Cardiac fibroblast (primary cell): ENCODE measurements around the gene MAP3K14.
"Not testable (repeated sequence)": the region's sequence is repeated elsewhere in the genome, so short reads cannot be mapped to it uniquely, and the experiment has no call there.

Experiments used
- DNase-seq, 2 donors: peaks; one replicate each; pipeline versions ENCODE4 v3.0.0 to v3.0.0-alpha.2; 2010; ENCODE audit warnings: low read depth in 2 of 2
- H3K4me3 ChIP-seq, 2 donors: replicated peaks in 1 of 2; 1 replicate in 1 of 2; 2 replicates in 1 of 2; pipeline ENCODE4 v1.5.1; 2011; ENCODE audit warnings: low read depth in 2 of 2, low read length in 2 of 2, mild to moderate bottlenecking in 2 of 2, moderate library complexity in 1 of 2
- TF ChIP-seq, protein P1 (sequence below): IDR thresholded peaks from one replicate; pipeline ENCODE4 v1.5.1; 2011; ENCODE audit warnings: low read depth, mild to moderate bottlenecking, low read length, inconsistent platforms

MAP3K14 gene

DNA sequence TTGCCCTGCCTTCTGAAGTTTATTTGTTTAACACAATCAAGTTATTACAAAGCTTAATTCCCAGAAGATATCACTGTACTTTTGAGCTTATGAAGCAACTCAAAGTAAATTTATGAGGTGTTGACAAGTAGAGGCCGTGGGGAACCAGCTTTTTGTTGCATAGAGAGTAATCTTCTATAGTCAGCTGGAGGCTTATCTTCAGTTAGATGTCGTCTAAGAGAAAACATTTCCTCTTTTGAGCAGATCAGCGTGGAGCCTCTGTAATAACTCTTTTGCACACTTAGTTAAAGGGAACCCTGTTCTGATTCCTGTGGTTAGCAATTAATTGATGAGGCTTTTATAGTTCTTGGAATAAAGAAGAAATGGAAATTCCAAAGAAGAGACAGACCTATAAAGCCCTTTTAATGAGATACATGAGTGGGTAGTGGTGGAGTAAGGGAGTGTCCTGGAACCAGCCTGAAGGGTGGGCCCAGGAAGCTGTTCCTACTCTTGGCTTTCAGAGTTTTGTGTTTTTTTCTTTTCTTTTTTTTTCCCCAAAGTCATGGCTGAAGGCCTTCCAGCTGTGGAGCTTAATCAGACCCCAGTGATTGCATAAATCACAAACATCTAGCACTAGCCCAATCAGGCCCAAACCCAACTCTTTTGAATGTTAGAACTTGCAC lies 28.9 kb upstream of the MAP3K14 start:
- TF ChIP-seq, protein P1, sequence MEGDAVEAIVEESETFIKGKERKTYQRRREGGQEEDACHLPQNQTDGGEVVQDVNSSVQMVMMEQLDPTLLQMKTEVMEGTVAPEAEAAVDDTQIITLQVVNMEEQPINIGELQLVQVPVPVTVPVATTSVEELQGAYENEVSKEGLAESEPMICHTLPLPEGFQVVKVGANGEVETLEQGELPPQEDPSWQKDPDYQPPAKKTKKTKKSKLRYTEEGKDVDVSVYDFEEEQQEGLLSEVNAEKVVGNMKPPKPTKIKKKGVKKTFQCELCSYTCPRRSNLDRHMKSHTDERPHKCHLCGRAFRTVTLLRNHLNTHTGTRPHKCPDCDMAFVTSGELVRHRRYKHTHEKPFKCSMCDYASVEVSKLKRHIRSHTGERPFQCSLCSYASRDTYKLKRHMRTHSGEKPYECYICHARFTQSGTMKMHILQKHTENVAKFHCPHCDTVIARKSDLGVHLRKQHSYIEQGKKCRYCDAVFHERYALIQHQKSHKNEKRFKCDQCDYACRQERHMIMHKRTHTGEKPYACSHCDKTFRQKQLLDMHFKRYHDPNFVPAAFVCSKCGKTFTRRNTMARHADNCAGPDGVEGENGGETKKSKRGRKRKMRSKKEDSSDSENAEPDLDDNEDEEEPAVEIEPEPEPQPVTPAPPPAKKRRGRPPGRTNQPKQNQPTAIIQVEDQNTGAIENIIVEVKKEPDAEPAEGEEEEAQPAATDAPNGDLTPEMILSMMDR: no peak
- DNase-seq: peak; percentile 46 to 96
- no peak overlapping the region for H3K4me3 ChIP-seq

DNA sequence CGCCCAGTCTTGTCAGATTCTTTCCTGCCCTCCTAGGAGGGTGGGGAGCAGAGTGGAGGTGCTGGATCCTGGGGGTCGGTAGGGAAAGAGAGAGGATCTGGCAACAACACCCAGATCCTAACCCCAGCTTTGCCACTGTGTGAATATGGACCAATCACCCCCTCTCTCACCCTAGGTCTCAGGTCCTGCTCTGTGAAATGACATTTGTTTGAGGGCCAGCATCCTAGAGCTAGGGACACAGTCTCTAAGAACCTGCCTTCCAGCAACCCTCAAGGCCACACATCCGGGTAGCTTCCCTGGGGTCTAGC lies 28.4 kb upstream of the MAP3K14 start:
- TF ChIP-seq, protein P1: no peak
- no peak overlapping the region for H3K4me3 ChIP-seq
- DNase-seq: no peak

DNA sequence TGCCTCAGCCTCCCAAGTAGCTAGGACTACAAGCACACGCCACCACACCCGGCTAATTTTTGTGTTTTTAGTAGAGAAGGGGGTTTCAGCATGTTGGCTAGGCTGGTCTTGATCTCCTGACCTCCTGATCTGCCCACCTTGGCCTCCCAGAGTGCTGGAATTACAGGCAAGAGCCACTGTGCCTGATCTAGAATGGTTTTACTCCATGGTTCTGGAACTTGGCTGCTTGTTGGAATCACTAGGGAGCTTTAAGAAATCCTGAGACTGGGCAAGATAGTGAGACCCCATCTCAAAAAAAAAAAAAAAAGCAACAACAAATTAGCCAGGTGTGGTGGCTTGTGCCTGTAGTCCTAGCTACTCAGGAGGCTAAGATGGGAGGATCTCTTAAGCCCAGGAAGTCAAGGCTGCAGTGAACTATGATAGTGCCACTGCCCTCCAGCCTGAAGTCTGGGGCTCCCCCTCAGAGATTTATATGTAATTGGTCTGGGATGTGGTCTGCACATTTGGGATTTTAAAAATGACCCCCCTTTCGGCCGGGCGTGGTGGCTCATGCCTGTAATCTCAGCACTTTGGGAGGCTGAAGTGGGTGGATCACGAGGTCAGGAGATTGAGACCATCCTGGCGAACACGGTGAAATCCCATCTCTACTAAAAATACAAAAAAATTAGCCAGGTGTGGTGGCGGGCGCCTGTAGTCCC lies 27.3 kb upstream of the MAP3K14 start:
- H3K4me3 ChIP-seq, DNase-seq: not testable (repeated sequence)

DNA sequence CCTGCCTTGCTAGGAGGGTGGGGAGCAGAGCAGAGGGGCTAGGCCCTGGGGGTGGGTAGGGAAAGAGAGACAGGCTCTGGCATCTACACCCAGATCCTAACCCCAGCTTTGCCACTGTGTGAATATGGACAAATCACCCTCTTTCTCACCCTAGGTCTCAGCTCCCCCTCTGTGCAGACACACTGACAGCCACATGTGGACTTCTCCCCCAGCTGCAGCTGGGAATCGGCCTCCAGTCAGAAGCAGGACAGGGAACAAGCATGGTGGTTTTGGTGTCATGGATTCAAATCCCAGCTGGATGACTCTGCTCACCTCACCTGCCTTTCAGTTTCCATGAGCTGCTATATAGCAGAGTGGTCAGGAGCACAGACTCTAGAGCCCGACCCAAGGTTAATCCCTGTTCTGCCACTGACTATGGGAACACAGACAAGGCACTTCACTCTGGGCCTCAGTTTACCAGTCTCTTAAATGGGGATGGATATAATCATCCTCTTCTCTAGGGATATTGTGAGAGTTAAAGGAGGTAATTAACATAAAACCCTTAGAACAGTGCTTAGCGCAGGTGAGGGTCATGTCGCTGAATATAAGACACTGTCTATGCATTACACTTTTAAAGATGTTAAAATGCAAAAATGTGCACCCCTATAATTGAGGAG lies 26.2 kb upstream of the MAP3K14 start:
- no peak for DNase-seq
- TF ChIP-seq, protein P1: no peak
- no peak overlapping the region for H3K4me3 ChIP-seq

DNA sequence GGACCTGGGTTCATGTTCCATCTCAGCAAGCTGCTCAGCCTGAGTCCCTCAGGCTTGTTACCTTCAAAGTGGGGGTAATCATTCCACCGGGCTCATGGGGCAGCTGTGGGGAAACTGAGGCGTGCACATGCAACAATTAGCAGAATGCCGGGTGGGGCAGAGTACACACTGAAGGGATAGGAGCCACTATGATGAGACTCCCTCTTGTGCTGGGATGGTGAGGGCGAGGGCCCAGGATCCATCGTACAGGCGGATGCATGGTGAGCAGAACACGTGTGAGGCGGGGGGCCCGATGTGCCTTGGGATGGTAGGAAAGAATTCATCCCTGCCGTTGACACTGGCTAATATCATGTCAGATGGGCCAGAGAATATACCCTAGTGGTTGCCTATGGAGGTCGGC lies 25.5 kb upstream of the MAP3K14 start:
- DNase-seq: no peak
- TF ChIP-seq, protein P1: no peak
- H3K4me3 ChIP-seq: no peak overlapping the region

DNA sequence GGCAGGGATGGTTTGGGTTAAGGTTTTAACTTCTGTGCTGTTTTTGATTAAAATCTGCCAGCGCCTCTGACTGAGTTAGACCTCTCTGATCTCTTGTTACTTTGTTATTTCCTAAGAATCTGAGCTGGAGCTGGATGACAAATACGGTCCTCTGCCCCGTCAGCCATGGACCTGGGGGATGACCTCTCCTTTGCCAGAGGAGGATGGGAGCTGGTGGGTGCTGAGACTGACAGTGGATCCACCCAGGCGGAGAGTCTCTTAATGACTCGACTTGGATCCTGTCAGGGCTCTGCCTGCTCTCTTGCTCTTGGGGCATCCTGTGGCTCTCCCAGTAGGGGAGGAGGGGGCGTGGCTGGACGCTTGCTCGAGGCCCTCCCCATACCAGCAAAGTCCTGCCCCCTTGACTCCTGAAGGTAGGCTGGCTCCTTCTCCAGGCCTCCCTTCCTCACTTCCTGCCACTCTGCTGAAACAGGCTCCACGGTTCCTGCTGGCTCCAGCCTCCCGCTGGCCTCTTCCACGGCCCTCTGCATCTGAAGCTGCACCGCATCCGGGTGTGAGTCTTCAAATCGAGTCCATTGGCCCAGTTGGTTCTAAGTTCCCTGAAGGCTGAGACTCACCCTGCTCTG lies 24.8 kb upstream of the MAP3K14 start:
- TF ChIP-seq, protein P1: no peak
- peak; percentile 84 to 96 for DNase-seq
- H3K4me3 ChIP-seq: peak overlapping the region in 1 of 2 donors; percentile 4
